Stimulated activated CD8-positive, alpha-beta memory T cell treated with anti-CD3 and anti-CD28 coated beads, Interleukin-15, amount 100 ng/mL, for 48 hours (primary cell): ENCODE results near the gene CGA.
"Not testable (repeated sequence)": the region's sequence is repeated elsewhere in the genome, so short reads cannot be mapped to it uniquely, and the experiment has no call there.

ENCODE experiments used
- DNase-seq, 2 donors: peaks; one replicate each; pipeline ENCODE4 v3.0.0-alpha.2; 2020; ENCODE audit warnings: low read depth in 2 of 2

CGA gene

DNA sequence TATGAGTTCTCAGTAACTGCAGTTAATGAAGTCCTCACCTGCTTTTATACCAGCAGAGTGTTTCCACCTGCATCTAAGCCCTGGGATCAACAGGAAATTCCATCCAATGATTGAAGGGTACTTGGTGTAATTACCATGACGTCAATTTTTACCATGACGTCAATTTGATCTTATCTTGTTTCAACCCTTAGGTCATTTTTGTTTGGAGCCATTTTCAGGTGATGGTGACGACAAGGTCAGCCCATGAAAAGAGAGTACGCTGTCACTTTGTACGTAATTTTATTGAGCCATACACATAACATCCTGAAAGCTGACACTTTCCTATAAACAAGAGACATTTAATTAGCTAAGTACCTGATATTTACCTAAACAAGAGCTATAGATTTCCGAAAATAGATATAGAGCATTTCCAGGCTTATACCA lies at the start of gene CGA:
Gene CGA (minus strand): TSS at position 20 of the 423 bp plus-strand sequence. CDS start 6,906 bp downstream, outside the sequence.
- DNase-seq = no peak

DNA sequence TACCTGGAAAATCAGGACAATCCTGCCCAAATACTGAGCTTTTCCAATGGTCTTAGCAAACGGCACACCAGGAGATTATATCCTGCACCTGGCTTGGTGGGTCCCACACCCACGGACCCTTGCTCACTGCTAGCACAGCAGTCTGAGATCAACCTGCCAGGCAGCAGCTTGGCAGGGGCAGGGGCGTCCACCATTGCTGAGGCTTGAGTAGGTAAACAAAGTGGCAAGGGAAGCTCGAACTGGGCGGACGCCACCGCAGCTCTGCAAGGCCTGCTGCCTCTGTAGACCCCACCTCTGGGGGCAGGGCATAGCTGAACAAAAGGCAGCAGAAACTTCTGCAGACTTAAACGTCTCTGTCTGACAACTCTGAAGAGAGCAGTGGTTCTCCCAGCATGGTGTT lies 45.0 kb upstream of the CGA start:
- DNase-seq = not testable (repeated sequence)

- DNase-seq = no peak
These were observed 44.3 kb upstream of the CGA start for GRCh38 chr6:87139236-87139635.

DNA sequence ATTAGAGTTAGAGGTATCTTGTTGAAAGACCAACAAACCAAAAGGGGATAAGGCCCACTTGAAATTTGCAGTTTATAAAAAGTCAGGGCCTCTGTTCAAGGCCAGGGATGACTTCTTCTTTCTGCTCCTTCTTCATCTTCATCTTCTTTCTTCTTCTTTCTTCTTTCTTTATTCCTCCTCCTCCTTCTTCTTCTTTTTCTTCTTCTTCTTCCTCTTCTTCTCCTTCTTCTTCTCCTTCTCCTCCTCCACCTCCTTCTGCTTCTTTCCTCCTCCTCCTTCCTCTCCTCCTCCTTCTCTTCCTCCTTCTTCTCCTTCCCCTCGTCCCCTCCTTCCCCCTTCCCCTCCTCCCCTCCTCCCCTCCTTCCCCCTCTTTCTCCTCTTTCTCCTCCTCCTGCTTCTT lies 42.1 kb upstream of the CGA start:
- DNase-seq = no peak

- DNase-seq = no peak
These were observed 32.8 kb upstream of the CGA start for GRCh38 chr6:87127737-87128136.

DNA sequence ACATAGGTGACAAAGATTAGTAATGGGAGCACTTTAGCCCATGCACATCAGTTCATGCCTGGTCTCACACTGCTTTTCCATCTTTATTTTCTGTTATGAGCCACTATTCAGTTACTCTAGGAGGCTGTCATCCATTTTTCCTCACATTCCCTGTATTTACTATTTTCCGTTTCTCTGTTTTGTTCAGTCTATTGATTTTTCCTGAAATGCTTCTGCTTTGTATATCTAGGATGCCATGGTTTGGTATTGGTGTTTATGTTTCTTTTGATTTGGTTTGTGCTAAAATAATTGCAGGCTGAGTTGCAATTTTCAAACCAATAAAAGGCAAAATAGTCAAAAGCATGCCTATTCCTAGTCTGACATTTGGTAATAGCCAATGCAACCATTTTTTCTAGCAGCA lies 31.6 kb upstream of the CGA start:
- no peak for DNase-seq

GRCh38 chr6:87124074-87124473 lies 29.2 kb upstream of the CGA start:
- DNase-seq = no peak

DNA sequence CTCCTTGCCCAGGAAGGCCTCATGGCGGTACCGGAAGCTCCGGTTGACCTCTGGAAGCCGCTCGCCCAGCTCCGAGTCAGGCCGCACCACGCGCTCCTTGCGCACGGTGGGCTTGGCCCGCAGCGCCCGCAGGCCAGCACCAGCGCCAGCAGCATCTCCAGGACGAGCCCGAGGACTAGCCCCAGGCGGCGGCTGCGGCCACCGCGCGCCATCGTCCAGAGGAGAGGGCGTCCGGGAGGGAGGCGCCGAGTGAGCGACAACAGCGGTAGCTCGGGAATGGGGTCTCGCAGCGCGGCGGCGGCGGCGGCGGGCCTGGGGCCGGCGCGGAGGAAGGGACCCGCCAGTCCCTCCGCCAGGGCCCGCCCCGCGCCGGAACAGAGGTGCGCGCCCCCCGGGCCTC lies 27.6 kb upstream of the CGA start:
- no peak for DNase-seq

DNA sequence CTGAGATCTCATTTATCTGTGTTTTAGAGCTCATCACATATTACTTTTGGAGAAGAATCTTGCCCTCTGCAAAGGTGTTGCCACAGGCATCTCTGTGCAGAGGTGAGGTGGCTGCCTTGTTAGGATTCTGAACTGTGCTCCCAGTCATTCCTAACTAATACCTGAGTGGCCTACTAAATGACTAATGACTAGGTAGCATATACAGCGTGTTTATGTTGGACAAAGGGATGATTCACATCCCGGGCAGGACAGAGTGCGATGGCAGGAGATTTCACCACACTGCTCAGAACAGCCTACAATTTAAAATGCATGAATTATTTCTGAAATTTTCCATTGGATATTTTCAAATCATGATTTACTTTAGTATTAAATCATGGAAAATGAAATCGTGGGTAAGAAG lies 23.1 kb upstream of the CGA start:
- DNase-seq = no peak

GRCh38 chr6:87116922-87117321 lies 22.0 kb upstream of the CGA start:
- no peak for DNase-seq

DNA sequence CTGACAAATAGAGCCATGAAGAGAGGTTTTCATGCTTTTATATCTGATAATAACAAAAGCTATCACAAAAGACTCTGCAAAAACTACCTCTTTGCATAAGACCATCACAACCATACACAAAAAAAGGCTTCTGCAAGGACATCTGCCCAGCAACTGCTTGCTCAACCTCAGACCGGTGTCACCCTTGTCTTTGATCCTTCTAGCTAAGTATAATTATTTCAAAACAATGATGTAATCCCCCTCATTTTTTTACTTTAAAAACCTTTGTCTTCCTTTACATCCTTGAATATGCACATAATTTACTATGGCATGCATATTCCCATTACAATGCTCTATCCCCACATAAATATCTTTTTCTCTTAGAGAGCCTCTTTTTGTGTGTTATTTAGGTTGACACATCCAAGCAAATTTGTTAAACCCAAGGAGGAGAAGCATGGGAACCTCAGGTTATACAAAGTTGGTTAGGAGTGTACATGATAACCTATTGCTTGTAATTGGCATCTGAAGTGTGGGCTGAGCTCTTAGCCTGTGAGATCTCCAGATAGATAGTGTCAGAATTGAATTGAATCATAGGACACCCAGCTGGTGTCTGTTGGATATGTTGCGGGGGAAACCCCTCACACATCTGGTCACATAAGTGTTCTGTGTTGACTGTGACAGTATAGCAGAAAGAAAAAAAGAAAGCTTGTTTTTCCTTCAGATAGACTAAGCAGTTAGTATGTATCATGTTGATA lies 20.7 kb upstream of the CGA start:
- no peak for DNase-seq

- DNase-seq = no peak
These were observed 15.7 kb upstream of the CGA start for GRCh38 chr6:87110636-87111035.

DNA sequence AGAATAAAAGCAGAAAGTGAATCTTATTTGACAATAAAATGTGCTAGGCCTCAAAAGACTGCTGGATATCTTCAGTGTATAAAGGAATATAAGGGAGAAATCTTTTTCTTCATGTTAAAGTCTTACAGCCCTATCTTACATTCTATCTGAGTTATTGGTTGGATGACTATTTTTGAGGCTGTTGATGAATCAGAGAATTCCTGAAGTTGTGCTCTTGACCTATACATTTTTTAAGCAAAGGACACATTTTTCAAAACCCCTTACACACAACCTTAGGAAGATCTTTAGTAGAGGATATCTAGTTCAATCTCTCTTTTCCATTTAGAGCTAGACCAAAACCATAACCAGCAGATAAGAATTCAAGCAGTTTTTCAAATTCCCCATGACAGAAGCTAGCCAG lies 10.9 kb upstream of the CGA start:
- no peak for DNase-seq

DNA sequence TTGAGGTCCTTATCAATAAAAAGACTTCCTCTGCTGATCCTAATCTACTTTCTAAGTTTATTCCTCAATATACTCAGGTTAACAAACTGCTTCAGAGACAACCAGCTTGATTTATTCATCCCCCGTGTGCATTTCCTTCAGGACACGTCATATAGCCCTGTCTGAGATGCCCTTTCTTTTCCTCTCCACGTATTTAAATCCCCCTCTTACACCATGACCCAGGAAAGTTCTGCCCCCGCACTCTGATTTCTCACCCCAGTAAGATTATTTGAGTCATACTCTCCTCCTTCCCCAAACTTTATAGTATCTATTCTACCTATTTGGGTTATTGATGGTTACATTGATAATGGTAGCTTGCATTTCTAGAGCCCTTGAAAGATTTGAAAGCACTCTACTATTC lies 9.8 kb upstream of the CGA start:
- DNase-seq = peak in 1 of 2 donors; percentile 5

DNA sequence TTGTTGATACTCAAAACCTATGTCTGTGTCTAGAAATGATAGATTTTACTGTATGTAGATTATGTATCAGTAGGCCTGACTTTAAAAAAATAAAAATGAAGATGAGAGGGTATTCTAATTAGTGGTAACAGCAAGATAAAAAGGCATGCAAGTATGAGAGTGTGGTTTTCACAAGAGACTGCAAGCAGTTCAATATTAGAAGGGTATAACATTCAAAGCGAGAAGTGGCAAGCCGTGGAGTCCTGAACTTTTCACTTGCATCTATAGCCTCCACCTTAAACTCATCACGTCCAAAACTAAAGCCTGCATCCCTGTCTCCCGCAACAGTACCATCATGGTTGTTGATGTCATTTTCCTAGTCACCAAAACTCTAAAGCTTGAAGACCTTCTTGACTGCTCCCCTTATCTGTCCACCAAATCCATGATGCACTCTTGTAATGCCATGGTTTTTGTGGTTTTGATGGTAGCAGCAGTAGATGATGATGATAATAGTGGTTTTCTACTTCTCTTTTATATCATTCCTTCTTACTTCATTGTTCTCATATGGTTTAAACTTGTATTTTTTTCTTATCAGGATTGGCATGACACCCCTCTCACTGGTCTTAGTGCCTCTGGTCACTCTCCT lies 9.2 kb upstream of the CGA start:
- no peak for DNase-seq

DNA sequence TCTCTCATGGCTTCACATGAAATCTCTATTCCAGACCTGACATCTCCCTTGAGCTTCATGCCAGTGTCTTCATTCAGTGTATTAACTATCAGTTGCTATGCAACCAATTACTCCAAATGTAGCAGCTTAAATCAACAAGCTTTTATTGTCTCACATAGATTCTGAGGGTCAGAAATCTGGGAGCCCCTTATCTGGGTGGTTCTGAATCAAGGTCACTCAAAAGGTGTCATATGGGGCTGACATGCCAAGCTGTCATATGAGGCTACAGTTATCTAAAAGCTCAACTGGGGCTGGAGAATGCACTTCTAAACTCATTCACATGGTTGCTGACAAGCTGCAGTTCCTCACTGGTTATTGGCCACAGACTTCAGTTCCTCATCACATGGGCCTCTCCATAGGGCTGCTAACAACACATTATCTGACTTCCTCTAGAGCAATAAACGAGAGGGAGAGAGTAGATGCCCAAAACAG lies 7.3 kb upstream of the CGA start:
- DNase-seq = no peak

DNA sequence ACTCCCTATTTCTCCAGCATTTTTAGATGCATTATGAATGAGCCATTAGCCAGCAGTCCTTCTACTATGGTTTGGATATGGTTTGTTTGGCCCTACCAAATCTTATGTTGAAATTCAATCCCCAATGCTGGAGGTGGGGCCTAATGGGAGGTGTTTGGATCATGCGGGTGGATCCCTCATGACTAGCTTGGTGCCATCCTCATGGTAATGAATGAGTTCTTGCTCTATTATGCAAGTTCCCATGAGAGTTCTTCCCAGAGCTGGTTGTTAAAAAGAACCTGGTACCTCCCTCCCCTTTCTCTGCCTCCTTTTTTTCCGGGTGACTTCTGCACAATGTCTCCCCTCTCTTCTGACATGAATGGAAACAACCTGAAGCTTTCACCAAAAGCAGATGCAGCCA lies 6.2 kb upstream of the CGA start:
- no peak for DNase-seq

DNA sequence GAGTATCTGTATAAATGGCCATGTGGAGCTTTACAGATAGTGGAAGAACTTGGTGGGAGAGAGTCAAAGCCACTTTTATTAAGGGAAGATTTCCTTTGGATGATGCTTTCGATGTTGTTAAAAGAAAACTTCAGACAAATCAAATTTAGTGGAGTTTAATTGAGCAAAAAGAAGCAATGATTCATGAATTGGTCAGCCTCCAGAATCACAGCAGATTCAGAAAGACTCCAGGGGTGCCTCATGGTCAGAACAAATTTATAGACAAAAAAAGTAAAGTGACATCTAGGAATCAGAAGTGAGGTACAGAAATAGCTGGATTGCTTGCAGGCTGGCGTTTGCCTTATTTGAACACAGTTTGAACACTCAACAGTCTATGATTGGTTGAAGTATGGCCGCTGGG lies 5.3 kb upstream of the CGA start:
- DNase-seq = no peak

DNA sequence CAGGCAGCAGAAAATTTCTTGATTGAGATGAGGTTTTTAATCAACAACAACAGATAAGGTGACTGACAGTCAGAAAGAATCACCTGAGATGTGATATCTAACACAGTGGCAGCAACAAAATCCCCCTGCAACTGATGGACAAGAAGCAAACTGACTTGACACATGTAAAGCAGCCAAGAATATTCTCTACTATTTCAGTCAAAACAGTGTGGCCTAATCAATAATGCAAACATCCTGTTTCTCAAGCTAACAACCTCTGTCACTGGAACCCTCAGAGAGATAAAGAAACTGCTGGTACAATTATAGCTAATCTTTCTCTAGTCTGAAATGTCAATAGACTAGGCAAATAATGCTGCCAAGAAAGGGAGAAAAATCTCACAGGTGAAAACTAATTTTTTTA lies 4.6 kb upstream of the CGA start:
- DNase-seq = no peak

- DNase-seq = no peak
These were observed 330 bp downstream of the CGA start for GRCh38 chr6:87094576-87094975.

DNA sequence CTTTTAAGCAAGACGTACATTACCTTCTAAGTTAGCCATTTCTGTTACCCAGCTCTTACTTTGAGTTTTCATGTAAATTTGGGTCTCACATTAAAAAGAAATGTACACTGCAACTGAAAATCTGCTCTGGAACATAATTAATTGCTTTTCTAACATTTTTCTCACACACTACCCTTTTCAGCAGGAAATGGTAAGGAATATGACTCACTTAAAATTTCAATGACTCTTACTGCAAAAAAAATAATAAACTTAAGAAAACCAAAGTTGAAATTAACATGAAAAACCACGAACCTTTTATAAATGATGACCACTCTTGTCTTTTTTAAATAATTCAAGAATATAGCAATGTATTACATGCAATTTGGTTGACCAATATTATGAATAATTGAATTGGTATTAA lies 1.3 kb downstream of the CGA start:
- DNase-seq = no peak

- no peak for DNase-seq
These were observed 1.7 kb downstream of the CGA start for GRCh38 chr6:87093199-87093598.

DNA sequence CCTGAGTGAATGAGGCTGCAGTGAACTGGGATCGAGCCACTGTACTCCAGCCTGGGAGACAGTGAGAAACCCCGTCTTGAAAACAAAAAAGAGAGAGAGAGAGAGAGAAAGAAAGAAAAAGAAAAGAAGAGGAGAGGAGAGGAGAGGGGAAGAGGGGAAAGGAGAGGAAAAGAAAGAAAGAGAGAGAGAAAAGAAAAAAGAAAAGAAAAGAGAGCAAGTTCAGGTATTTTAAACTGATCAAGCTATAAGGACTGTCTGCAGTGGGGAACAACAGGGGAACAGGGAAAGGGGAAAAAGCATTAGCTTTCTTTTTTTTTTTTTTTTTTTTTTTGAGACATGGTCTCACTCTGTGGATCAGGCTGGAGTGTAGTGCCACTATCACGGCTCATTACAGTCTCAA lies 2.5 kb downstream of the CGA start:
- no peak for DNase-seq

GRCh38 chr6:87089135-87089534 lies 5.8 kb downstream of the CGA start:
- DNase-seq = no peak
